Lower leg skin (tissue), 3 donors: Measurements from ENCODE around the gene FEN1.

Source experiments
- POLR2A ChIP-seq, 2 donors: fragments of 450-650 bp; IDR thresholded peaks; one replicate each; pipeline ENCODE4 v1.6.1; 2016 to 2017; ENCODE audit warnings: antibody characterized with exemption in 2 of 2, mild to moderate bottlenecking in 1 of 2, moderate library complexity in 1 of 2
- TF ChIP-seq, protein P1 (sequence below), 3 donors: fragments of 450-650 bp; IDR thresholded peaks; one replicate each; pipeline ENCODE4 v1.5.1; 2016; ENCODE audit warnings: antibody characterized with exemption in 3 of 3, mild to moderate bottlenecking in 3 of 3, moderate library complexity in 2 of 3

DNA sequence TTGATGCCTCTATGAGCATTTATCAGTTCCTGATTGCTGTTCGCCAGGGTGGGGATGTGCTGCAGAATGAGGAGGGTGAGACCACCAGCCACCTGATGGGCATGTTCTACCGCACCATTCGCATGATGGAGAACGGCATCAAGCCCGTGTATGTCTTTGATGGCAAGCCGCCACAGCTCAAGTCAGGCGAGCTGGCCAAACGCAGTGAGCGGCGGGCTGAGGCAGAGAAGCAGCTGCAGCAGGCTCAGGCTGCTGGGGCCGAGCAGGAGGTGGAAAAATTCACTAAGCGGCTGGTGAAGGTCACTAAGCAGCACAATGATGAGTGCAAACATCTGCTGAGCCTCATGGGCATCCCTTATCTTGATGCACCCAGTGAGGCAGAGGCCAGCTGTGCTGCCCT, 2.7 kb downstream of the FEN1 start:
- TF ChIP-seq, protein P1, sequence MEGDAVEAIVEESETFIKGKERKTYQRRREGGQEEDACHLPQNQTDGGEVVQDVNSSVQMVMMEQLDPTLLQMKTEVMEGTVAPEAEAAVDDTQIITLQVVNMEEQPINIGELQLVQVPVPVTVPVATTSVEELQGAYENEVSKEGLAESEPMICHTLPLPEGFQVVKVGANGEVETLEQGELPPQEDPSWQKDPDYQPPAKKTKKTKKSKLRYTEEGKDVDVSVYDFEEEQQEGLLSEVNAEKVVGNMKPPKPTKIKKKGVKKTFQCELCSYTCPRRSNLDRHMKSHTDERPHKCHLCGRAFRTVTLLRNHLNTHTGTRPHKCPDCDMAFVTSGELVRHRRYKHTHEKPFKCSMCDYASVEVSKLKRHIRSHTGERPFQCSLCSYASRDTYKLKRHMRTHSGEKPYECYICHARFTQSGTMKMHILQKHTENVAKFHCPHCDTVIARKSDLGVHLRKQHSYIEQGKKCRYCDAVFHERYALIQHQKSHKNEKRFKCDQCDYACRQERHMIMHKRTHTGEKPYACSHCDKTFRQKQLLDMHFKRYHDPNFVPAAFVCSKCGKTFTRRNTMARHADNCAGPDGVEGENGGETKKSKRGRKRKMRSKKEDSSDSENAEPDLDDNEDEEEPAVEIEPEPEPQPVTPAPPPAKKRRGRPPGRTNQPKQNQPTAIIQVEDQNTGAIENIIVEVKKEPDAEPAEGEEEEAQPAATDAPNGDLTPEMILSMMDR (IDR thresholded peaks at IDR 0.05), result no peak
- TF ChIP-seq POLR2A (IDR thresholded peaks at IDR 0.05), result no peak
